Stimulated activated CD4-positive, alpha-beta T cell treated with anti-CD3 and anti-CD28 coated beads, Interleukin-15, amount 100 ng/mL, for 1 hour (primary cell): Measurements from ENCODE around the gene RAB6C.
"Not testable (repeated sequence)": the region's sequence is repeated elsewhere in the genome, so short reads cannot be mapped to it uniquely, and the experiment has no call there.

ENCODE experiments used
- DNase-seq, 2 donors: peaks; one replicate each; pipeline ENCODE4 v3.0.0-alpha.2; 2020; ENCODE audit warnings: low read depth in 1 of 2, low spot score in 1 of 2

RAB6C gene

GRCh38 chr2:129979629-129980155, at the start of gene RAB6C:
Gene RAB6C, plus strand, starts transcription at chr2:129979666. Its CDS starts 450 bp downstream, at chr2:129980116.
- DNase-seq = not testable (repeated sequence)

- no peak for DNase-seq
Observed at GRCh38 chr2:129930451-129930850, 49.0 kb upstream of the RAB6C start.

- DNase-seq = not testable (repeated sequence)
Observed at GRCh38 chr2:129933387-129933786, 46.1 kb upstream of the RAB6C start.

- no peak for DNase-seq
Observed at GRCh38 chr2:129934044-129934822, 45.2 kb upstream of the RAB6C start.

GRCh38 chr2:129935118-129935517, 44.3 kb upstream of the RAB6C start:
- DNase-seq = no peak

GRCh38 chr2:129936334-129936934, 43.0 kb upstream of the RAB6C start:
- DNase-seq = no peak

- not testable (repeated sequence) for DNase-seq
Observed at GRCh38 chr2:129938850-129939471, 40.5 kb upstream of the RAB6C start.

GRCh38 chr2:129943456-129943855, 36.0 kb upstream of the RAB6C start:
- DNase-seq = not testable (repeated sequence)

GRCh38 chr2:129945557-129945956, 33.9 kb upstream of the RAB6C start:
- DNase-seq = no peak

- DNase-seq = not testable (repeated sequence)
Observed at GRCh38 chr2:129947712-129948111, 31.8 kb upstream of the RAB6C start.

- DNase-seq = not testable (repeated sequence)
Observed at GRCh38 chr2:129956171-129956570, 23.3 kb upstream of the RAB6C start.

- no peak for DNase-seq
Observed at GRCh38 chr2:129957891-129958290, 21.6 kb upstream of the RAB6C start.

GRCh38 chr2:129958736-129959135, 20.7 kb upstream of the RAB6C start:
- not testable (repeated sequence) for DNase-seq

GRCh38 chr2:129968605-129969004, 10.9 kb upstream of the RAB6C start:
- not testable (repeated sequence) for DNase-seq

GRCh38 chr2:129975016-129975774, 4.3 kb upstream of the RAB6C start:
- DNase-seq = no peak

- not testable (repeated sequence) for DNase-seq
Observed at GRCh38 chr2:129976969-129977368, 2.5 kb upstream of the RAB6C start.

GRCh38 chr2:129977986-129978385, 1.5 kb upstream of the RAB6C start:
- no peak for DNase-seq

- not testable (repeated sequence) for DNase-seq
Observed at GRCh38 chr2:129980246-129980645, 780 bp downstream of the RAB6C start.

- not testable (repeated sequence) for DNase-seq
Observed at GRCh38 chr2:129981689-129982088, 2.2 kb downstream of the RAB6C start.

- no peak for DNase-seq
Observed at GRCh38 chr2:129984426-129984825, 5.0 kb downstream of the RAB6C start.

- DNase-seq = not testable (repeated sequence)
Observed at GRCh38 chr2:129992415-129993006, 13.0 kb downstream of the RAB6C start.
